Stomach smooth muscle (tissue), 2 donors: ENCODE data around the gene RHEB.

ENCODE experiments used
- H3K27ac ChIP-seq: one replicate; pipeline ENCODE4 v1.7.0; 2013; ENCODE audit warnings: mild to moderate bottlenecking, low read length, inconsistent platforms
- H3K27me3 ChIP-seq, 2 donors: one replicate each; pipeline ENCODE4 v1.7.0; 2013; ENCODE audit warnings: low read length in 2 of 2; ENCODE audit not compliant: insufficient read depth in 2 of 2, control insufficient read depth in 1 of 2
- H3K36me3 ChIP-seq, 2 donors: one replicate each; pipeline ENCODE4 v1.7.0; 2013; ENCODE audit warnings: low read length in 2 of 2; ENCODE audit not compliant: control insufficient read depth in 2 of 2, insufficient read depth in 2 of 2
- H3K4me1 ChIP-seq: one replicate; pipeline ENCODE4 v1.7.0; 2013; ENCODE audit warnings: low read length; ENCODE audit not compliant: control insufficient read depth, insufficient read depth
- H3K4me3 ChIP-seq, 2 donors: one replicate each; pipeline ENCODE4 v1.7.0; 2013; ENCODE audit warnings: low read length in 2 of 2
- H3K9ac ChIP-seq, 2 donors: one replicate each; pipeline ENCODE4 v1.7.0; 2013; ENCODE audit warnings: low read length in 2 of 2, mild to moderate bottlenecking in 1 of 2
- H3K9me3 ChIP-seq, 2 donors: one replicate each; pipeline ENCODE4 v1.7.0; 2013; ENCODE audit warnings: low read length in 2 of 2; ENCODE audit not compliant: control insufficient read depth in 2 of 2
- donor health status: healthy.
- donor health status: Pancreatic carcinoma.

The RHEB gene

GRCh38 chr7:151424799-151425198 lies 94.9 kb downstream of the RHEB start:
- Histone ChIP-seq H3K4me3 (no peak overlapping the region), H3K9ac (no peak overlapping the region), H3K4me1 (peaks cover 8% of the 10 kb centered on the region), H3K36me3 (no peaks in the 10 kb centered on the region), H3K9me3 (peaks cover 0 to 7% of the 10 kb centered on the region in 2 donors), H3K27me3 (peaks cover 0 to 3% of the 10 kb centered on the region in 2 donors), H3K27ac (no peak overlapping the region)

GRCh38 chr7:151423936-151424335 lies 95.8 kb downstream of the RHEB start:
- H3K36me3 ChIP-seq = no peaks in the 10 kb centered on the region
- H3K27ac ChIP-seq = no peak overlapping the region
- H3K4me1 ChIP-seq = peaks cover 5% of the 10 kb centered on the region

GRCh38 chr7:151423226-151423625 lies 96.5 kb downstream of the RHEB start:
- no peak overlapping the region for H3K4me3 ChIP-seq
- H3K27me3 ChIP-seq = peaks cover 0 to 3% of the 10 kb centered on the region in 2 donors
- H3K9ac ChIP-seq = no peak overlapping the region
- H3K36me3 ChIP-seq = no peaks in the 10 kb centered on the region
- H3K4me1 ChIP-seq = peaks cover 2% of the 10 kb centered on the region
- no peak overlapping the region for H3K27ac ChIP-seq
- H3K9me3 ChIP-seq = peaks cover 0 to 7% of the 10 kb centered on the region in 2 donors

More at GRCh38 chr7:151423936-151424335, 95.8 kb downstream of the RHEB start:
- Histone ChIP-seq H3K9ac (no peak overlapping the region), H3K9me3 (peaks cover 0 to 7% of the 10 kb centered on the region in 2 donors), H3K4me3 (no peak overlapping the region), H3K27me3 (peaks cover 0 to 3% of the 10 kb centered on the region in 2 donors)

GRCh38 chr7:151422212-151422611 lies 97.5 kb downstream of the RHEB start:
- H3K9me3 ChIP-seq = peaks cover 0 to 7% of the 10 kb centered on the region in 2 donors

GRCh38 chr7:151420144-151420543 lies 99.6 kb downstream of the RHEB start:
- Histone ChIP-seq H3K27me3 (peaks cover 0 to 6% of the 10 kb centered on the region in 2 donors), H3K9me3 (peaks cover 0 to 7% of the 10 kb centered on the region in 2 donors), H3K27ac (no peak overlapping the region), H3K9ac (no peak overlapping the region), H3K4me3 (no peak overlapping the region), H3K4me1 (peaks cover 5% of the 10 kb centered on the region), H3K36me3 (no peaks in the 10 kb centered on the region)

More at GRCh38 chr7:151422212-151422611, 97.5 kb downstream of the RHEB start:
- Histone ChIP-seq H3K27me3 (peaks cover 0 to 3% of the 10 kb centered on the region in 2 donors), H3K27ac (no peak overlapping the region), H3K36me3 (no peaks in the 10 kb centered on the region), H3K4me1 (no peaks in the 10 kb centered on the region), H3K4me3 (no peak overlapping the region), H3K9ac (no peak overlapping the region)

- H3K9ac ChIP-seq = no peak overlapping the region
- no peaks in the 10 kb centered on the region for H3K36me3 ChIP-seq
- peaks cover 5% of the 10 kb centered on the region for H3K4me1 ChIP-seq
- no peak overlapping the region for H3K4me3 ChIP-seq
- peaks cover 7 to 14% of the 10 kb centered on the region in 2 donors for H3K27me3 ChIP-seq
- H3K9me3 ChIP-seq = peaks cover 0 to 7% of the 10 kb centered on the region in 2 donors
- H3K27ac ChIP-seq = no peak overlapping the region
Measured at GRCh38 chr7:151416941-151417315, 102.8 kb downstream of the RHEB start.

- no peak overlapping the region for H3K27ac ChIP-seq
- peaks cover 5% of the 10 kb centered on the region for H3K4me1 ChIP-seq
- no peaks in the 10 kb centered on the region for H3K36me3 ChIP-seq
- peaks cover 0 to 7% of the 10 kb centered on the region in 2 donors for H3K9me3 ChIP-seq
- peaks cover 12 to 17% of the 10 kb centered on the region in 2 donors for H3K27me3 ChIP-seq
- no peak overlapping the region for H3K4me3 ChIP-seq
- H3K9ac ChIP-seq = no peak overlapping the region
Measured at GRCh38 chr7:151416112-151416940, 103.4 kb downstream of the RHEB start.
